Measurements from ENCODE around the gene CARD14.

DNA sequence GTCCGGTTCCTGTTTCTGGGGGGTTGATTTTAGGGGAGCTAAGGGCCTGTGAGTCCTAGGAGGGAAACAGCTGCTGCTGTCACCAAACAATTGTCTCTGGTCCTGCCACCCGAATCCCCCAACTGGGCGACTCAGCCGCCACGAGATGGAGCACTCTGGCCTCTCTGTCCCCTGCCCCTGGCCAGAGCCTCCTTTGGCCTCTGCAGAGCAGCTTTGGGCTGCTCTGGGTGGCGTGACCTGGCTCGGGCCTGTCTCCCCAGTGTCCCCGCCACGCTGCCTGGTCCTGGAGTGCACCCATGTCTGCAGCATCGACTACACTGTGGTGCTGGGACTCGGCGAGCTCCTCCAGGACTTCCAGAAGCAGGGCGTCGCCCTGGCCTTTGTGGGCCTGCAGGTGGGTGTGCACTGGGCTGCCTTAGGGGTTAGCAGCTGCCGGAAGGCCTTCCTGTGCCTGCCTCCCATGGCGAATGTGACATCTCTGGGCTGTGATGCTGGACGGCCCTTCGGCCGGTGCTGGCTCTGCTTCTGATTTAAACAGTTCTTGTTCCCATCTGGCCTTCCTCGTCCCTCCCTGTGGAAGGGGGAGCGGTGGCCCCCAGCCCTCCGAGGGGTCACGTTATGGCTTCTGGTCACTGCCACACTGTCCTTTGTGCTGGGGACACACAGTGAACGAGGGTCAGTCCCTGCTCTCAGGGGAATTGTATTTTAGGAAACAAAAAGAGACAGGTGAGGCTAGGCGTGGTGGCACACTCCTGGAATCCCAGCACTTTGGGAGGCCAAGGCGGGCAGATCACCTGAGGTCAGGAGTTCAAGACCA is 79.3 kb downstream of the CARD14 start:
- TF ChIP-seq, protein P1, sequence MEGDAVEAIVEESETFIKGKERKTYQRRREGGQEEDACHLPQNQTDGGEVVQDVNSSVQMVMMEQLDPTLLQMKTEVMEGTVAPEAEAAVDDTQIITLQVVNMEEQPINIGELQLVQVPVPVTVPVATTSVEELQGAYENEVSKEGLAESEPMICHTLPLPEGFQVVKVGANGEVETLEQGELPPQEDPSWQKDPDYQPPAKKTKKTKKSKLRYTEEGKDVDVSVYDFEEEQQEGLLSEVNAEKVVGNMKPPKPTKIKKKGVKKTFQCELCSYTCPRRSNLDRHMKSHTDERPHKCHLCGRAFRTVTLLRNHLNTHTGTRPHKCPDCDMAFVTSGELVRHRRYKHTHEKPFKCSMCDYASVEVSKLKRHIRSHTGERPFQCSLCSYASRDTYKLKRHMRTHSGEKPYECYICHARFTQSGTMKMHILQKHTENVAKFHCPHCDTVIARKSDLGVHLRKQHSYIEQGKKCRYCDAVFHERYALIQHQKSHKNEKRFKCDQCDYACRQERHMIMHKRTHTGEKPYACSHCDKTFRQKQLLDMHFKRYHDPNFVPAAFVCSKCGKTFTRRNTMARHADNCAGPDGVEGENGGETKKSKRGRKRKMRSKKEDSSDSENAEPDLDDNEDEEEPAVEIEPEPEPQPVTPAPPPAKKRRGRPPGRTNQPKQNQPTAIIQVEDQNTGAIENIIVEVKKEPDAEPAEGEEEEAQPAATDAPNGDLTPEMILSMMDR (IDR thresholded peaks at IDR 0.05), result no peak
- TF ChIP-seq POLR2A (IDR thresholded peaks at IDR 0.05), result no peak
- no peak for TF ChIP-seq EP300 (IDR thresholded peaks at IDR 0.05)
